ENCODE measurements around the gene MTR. TPM values are rescaled to one million over a fixed set of nuclear protein-coding genes. Genes with fewer than 3 reads are reported as not detected.

MTR gene
- total RNA-seq, 1 experiment from 2014 or later, result 26.3 TPM

- Histone ChIP-seq H3K4me3 (ENCODE audit: low read depth, low read length) (no peak overlapping the region), H3K4me1 (0 out of 2 replicates have a peak, but pooled peaks cover 4% of the 10 kb centered on the region), H3K9me3 (no peaks in the 10 kb centered on the region), H3K36me3 (ENCODE audit: control insufficient read depth, insufficient read depth, low read length) (no peaks in the 10 kb centered on the region), H3K27me3 (replicated peaks; ENCODE audit: control insufficient read depth, insufficient read depth, low read length) (no peaks in the 10 kb centered on the region)
- POLR2A ChIA-PET, result no interaction called here
- intact Hi-C loops (cut with micrococcal nuclease; ENCODE audit: unreplicated experiment), result loop anchor here (1.0 to 2.0 kb wide), 3 partner anchors 15 to 627 kb away; no protein-coding TSS in a partner anchor
- Mint-ChIP-seq H3K4me3 (ENCODE audit: unreplicated experiment) (no peak overlapping the region), H3K27me3 (ENCODE audit: insufficient read depth, unreplicated experiment) (peaks cover 3% of the 10 kb centered on the region), H3K4me1 (ENCODE audit: low read depth, unreplicated experiment) (no peaks in the 10 kb centered on the region), H3K9me3 (ENCODE audit: unreplicated experiment) (no peaks in the 10 kb centered on the region), H3K36me3 (ENCODE audit: insufficient read depth, unreplicated experiment) (no peaks in the 10 kb centered on the region), H3K27ac (ENCODE audit: unreplicated experiment) (no peak overlapping the region)
- BruUV-seq (replicated peaks), result no TSS peak
- CTCF ChIA-PET, result interaction anchor here (0.9 to 1.9 kb wide), 3 partner anchors 27 to 803 kb away, joined by 3 to 5 read pairs (median 4); no protein-coding TSS in a partner anchor
- peak in 1 of 2 experiments; percentile 39 for DNase-seq
- TF ChIP-seq CTCF (IDR thresholded peaks at IDR 0.05; ENCODE audit: insufficient read depth in 1 of 2, low read depth in 1 of 2, low read length in 1 of 2, severe bottlenecking in 1 of 2, unreplicated experiment in 1 of 2), result peak; percentile 53 to 54
Measured at GRCh38 chr1:236759252-236759859, 35.7 kb upstream of the MTR start.

GRCh38 chr1:236760480-236760879 is 34.6 kb upstream of the MTR start:
- no peaks in the 10 kb centered on the region for H3K9me3 Mint-ChIP-seq (ENCODE audit: unreplicated experiment)
- intact Hi-C loops (cut with micrococcal nuclease; ENCODE audit: unreplicated experiment), result no loop called here
- no TSS peak for BruUV-seq (replicated peaks)
- ChIA-PET POLR2A (no interaction called here), CTCF (no interaction called here)
- no peaks in the 10 kb centered on the region for H3K27me3 Mint-ChIP-seq (ENCODE audit: insufficient read depth, unreplicated experiment)
- H3K4me1 Mint-ChIP-seq (ENCODE audit: low read depth, unreplicated experiment), result no peaks in the 10 kb centered on the region
- no peak for TF ChIP-seq CTCF (IDR thresholded peaks at IDR 0.05; ENCODE audit: insufficient read depth in 1 of 2, low read depth in 1 of 2, low read length in 1 of 2, severe bottlenecking in 1 of 2, unreplicated experiment in 1 of 2)
- H3K36me3 Mint-ChIP-seq (ENCODE audit: insufficient read depth, unreplicated experiment), result no peaks in the 10 kb centered on the region
- no peak for DNase-seq
- H3K4me3 Mint-ChIP-seq (ENCODE audit: unreplicated experiment), result no peak overlapping the region
- H3K36me3 ChIP-seq (ENCODE audit: control insufficient read depth, insufficient read depth, low read length), result no peaks in the 10 kb centered on the region
- H3K27ac Mint-ChIP-seq (ENCODE audit: unreplicated experiment), result no peak overlapping the region
- 0 out of 2 replicates have a peak, but pooled peaks cover 4% of the 10 kb centered on the region for H3K4me1 ChIP-seq
- H3K9me3 ChIP-seq, result no peaks in the 10 kb centered on the region
- H3K27me3 ChIP-seq (replicated peaks; ENCODE audit: control insufficient read depth, insufficient read depth, low read length), result no peaks in the 10 kb centered on the region
- H3K4me3 ChIP-seq (ENCODE audit: low read depth, low read length), result no peak overlapping the region

- Mint-ChIP-seq H3K27ac (ENCODE audit: unreplicated experiment) (no peak overlapping the region), H3K4me1 (ENCODE audit: low read depth, unreplicated experiment) (no peaks in the 10 kb centered on the region), H3K36me3 (ENCODE audit: insufficient read depth, unreplicated experiment) (no peaks in the 10 kb centered on the region), H3K4me3 (ENCODE audit: unreplicated experiment) (no peak overlapping the region), H3K9me3 (ENCODE audit: unreplicated experiment) (no peaks in the 10 kb centered on the region), H3K27me3 (ENCODE audit: insufficient read depth, unreplicated experiment) (peaks cover 2% of the 10 kb centered on the region)
- Histone ChIP-seq H3K36me3 (ENCODE audit: control insufficient read depth, insufficient read depth, low read length) (no peaks in the 10 kb centered on the region), H3K4me1 (0 out of 2 replicates have a peak, but pooled peaks cover 4% of the 10 kb centered on the region), H3K9me3 (no peaks in the 10 kb centered on the region), H3K27me3 (replicated peaks; ENCODE audit: control insufficient read depth, insufficient read depth, low read length) (no peaks in the 10 kb centered on the region), H3K4me3 (ENCODE audit: low read depth, low read length) (no peak overlapping the region)
- ChIA-PET POLR2A (no interaction called here), CTCF (no interaction called here)
- no peak for TF ChIP-seq CTCF (IDR thresholded peaks at IDR 0.05; ENCODE audit: insufficient read depth in 1 of 2, low read depth in 1 of 2, low read length in 1 of 2, severe bottlenecking in 1 of 2, unreplicated experiment in 1 of 2)
- intact Hi-C loops (cut with micrococcal nuclease; ENCODE audit: unreplicated experiment), result no loop called here
- BruUV-seq (replicated peaks), result no TSS peak
- DNase-seq, result no peak
Measured at GRCh38 chr1:236760986-236761385, 34.1 kb upstream of the MTR start.

All from Caco-2 (cell line).